Activated T-helper 1 cell treated with Interleukin-2 at 50 U/mL for 16 hours (primary cell): ENCODE data around the gene PRKCQ.

Source experiments
- DNase-seq: peaks from one replicate; pipeline ENCODE4 v3.0.0-alpha.2; 2020; ENCODE audit warnings: low read depth

PRKCQ gene

GRCh38 chr10:6406220-6407033 is 173.6 kb downstream of the PRKCQ start:
- DNase-seq = no peak

GRCh38 chr10:6405713-6406112 is 174.4 kb downstream of the PRKCQ start:
- no peak for DNase-seq

GRCh38 chr10:6404127-6405072 is 175.7 kb downstream of the PRKCQ start:
- no peak for DNase-seq

- no peak for DNase-seq
Measured at GRCh38 chr10:6402960-6403359, 177.1 kb downstream of the PRKCQ start.

GRCh38 chr10:6402349-6402709 is 177.7 kb downstream of the PRKCQ start:
- DNase-seq = no peak

- peak; percentile 18 for DNase-seq
Measured at GRCh38 chr10:6401558-6402348, 178.3 kb downstream of the PRKCQ start.

GRCh38 chr10:6400821-6401465 is 179.1 kb downstream of the PRKCQ start:
- no peak for DNase-seq

- DNase-seq = no peak
Measured at GRCh38 chr10:6400331-6400730, 179.7 kb downstream of the PRKCQ start.

GRCh38 chr10:6399879-6400278 is 180.2 kb downstream of the PRKCQ start:
- no peak for DNase-seq

- DNase-seq = no peak
Measured at GRCh38 chr10:6399231-6399741, 180.8 kb downstream of the PRKCQ start.

GRCh38 chr10:6398399-6398798 is 181.7 kb downstream of the PRKCQ start:
- no peak for DNase-seq

- DNase-seq = no peak
Measured at GRCh38 chr10:6396652-6397051, 183.4 kb downstream of the PRKCQ start.

GRCh38 chr10:6396226-6396625 is 183.8 kb downstream of the PRKCQ start:
- DNase-seq = no peak

GRCh38 chr10:6395606-6396005 is 184.5 kb downstream of the PRKCQ start:
- DNase-seq = no peak

- no peak for DNase-seq
Measured at GRCh38 chr10:6394084-6394483, 186.0 kb downstream of the PRKCQ start.

GRCh38 chr10:6393168-6393567 is 186.9 kb downstream of the PRKCQ start:
- DNase-seq = no peak

- DNase-seq = no peak
Measured at GRCh38 chr10:6390213-6390845, 189.7 kb downstream of the PRKCQ start.

- DNase-seq = no peak
Measured at GRCh38 chr10:6388261-6388893, 191.7 kb downstream of the PRKCQ start.

GRCh38 chr10:6386960-6387359 is 193.1 kb downstream of the PRKCQ start:
- no peak for DNase-seq

- no peak for DNase-seq
Measured at GRCh38 chr10:6386346-6386745, 193.7 kb downstream of the PRKCQ start.

GRCh38 chr10:6385665-6386064 is 194.4 kb downstream of the PRKCQ start:
- DNase-seq = no peak
